ENCODE measurements around the gene OSBPL6. TPM values are rescaled to one million over a fixed set of nuclear protein-coding genes. Genes with fewer than 3 reads are reported as not detected.

Gene OSBPL6
- total and polyA plus RNA-seq, 10 of the 15 experiments (the other 5 are each of a cell fraction or from before 2014, with no cell fraction given), result 0.01 to 0.08 (median 0.03) TPM; not detected in 5

GRCh38 chr2:178315078-178315477 lies 120.8 kb downstream of the OSBPL6 start:
- ChIA-PET RAD21 (ENCODE audit: unreplicated experiment) (no interaction called here), SMC1A (ENCODE audit: uncharacterized antibody, unreplicated experiment) (interaction anchor here (1.5 kb wide), 1 partner anchor 9 kb away, joined by 3 read pairs; no protein-coding TSS in a partner anchor), POLR2A (no interaction called here), CTCF (interaction anchor here (1.1 to 1.2 kb wide), 2 partner anchors 10 to 80 kb away, joined by 3 read pairs; no protein-coding TSS in a partner anchor)
- Histone ChIP-seq H3K4me1 (ENCODE audit: control insufficient read depth, insufficient read depth, low read length) (no peaks in the 10 kb centered on the region), H2AFZ (ENCODE audit: control insufficient read depth, low read depth, low read length) (no peak overlapping the region), H3K79me2 (ENCODE audit: control insufficient read depth, insufficient read depth, low read length) (no peaks in the 10 kb centered on the region), H3K27me3 (replicated peaks in 1 of 2; ENCODE audit: control insufficient read depth in 2 of 2, insufficient read depth in 2 of 2, low read length in 1 of 2) (no peaks in the 10 kb centered on the region; a peak in 2 of 4 replicates), H3K4me2 (ENCODE audit: control insufficient read depth, insufficient read depth) (no peak overlapping the region), H3K36me3 (ENCODE audit: control insufficient read depth in 2 of 2, insufficient read depth in 2 of 2, low read length in 1 of 2) (no peaks in the 10 kb centered on the region), H3K4me3 (no peak overlapping the region), H3K9ac (ENCODE audit: control insufficient read depth, insufficient read depth, low read length) (no peak overlapping the region), H3K27ac (ENCODE audit: control insufficient read depth, insufficient read depth) (no peak overlapping the region), H4K20me1 (ENCODE audit: control insufficient read depth, insufficient read depth) (no peaks in the 10 kb centered on the region), H3K9me3 (replicated peaks; ENCODE audit: control insufficient read depth, insufficient read depth, low read length) (no peaks in the 10 kb centered on the region)
- FAIRE-seq (no peak), ATAC-seq (no peak), DNase-seq (ENCODE audit: low read depth, low spot score) (no peak)
- no TSS peak for BruUV-seq (replicated peaks)
- TF ChIP-seq POLR2AphosphoS2 (IDR thresholded peaks at IDR 0.05; ENCODE audit: low read depth, low read length) (no peak), ESRRA (IDR thresholded peaks at IDR 0.05; ENCODE audit: low read length) (no peak), SUZ12 (IDR thresholded peaks at IDR 0.05; ENCODE audit: unreplicated experiment) (no peak), E4F1 (IDR thresholded peaks at IDR 0.05; ENCODE audit: borderline replicate concordance, partially characterized antibody) (no peak)
- in situ Hi-C loops (cut with MboI) (no loop called here), intact Hi-C loops (cut with micrococcal nuclease; ENCODE audit: unreplicated experiment) (no loop called here)
- 60% methylated on average over 4 of the region's 4 CpGs for WGBS (ENCODE audit: insufficient coverage, insufficient replicate concordance, low lambda C conversion rate, missing lambda C conversion rate)

- Histone ChIP-seq H3K36me3 (ENCODE audit: control insufficient read depth in 2 of 2, insufficient read depth in 2 of 2, low read length in 1 of 2) (no peaks in the 10 kb centered on the region), H3K4me1 (ENCODE audit: control insufficient read depth, insufficient read depth, low read length) (no peaks in the 10 kb centered on the region), H3K27me3 (replicated peaks in 1 of 2; ENCODE audit: control insufficient read depth in 2 of 2, insufficient read depth in 2 of 2, low read length in 1 of 2) (no peaks in the 10 kb centered on the region; a peak in 2 of 4 replicates), H4K20me1 (ENCODE audit: control insufficient read depth, insufficient read depth) (no peaks in the 10 kb centered on the region), H3K4me3 (no peak overlapping the region), H3K27ac (ENCODE audit: control insufficient read depth, insufficient read depth) (no peak overlapping the region), H3K9me3 (replicated peaks; ENCODE audit: control insufficient read depth, insufficient read depth, low read length) (no peaks in the 10 kb centered on the region), H3K9ac (ENCODE audit: control insufficient read depth, insufficient read depth, low read length) (no peak overlapping the region), H2AFZ (ENCODE audit: control insufficient read depth, low read depth, low read length) (no peak overlapping the region), H3K79me2 (ENCODE audit: control insufficient read depth, insufficient read depth, low read length) (no peaks in the 10 kb centered on the region), H3K4me2 (ENCODE audit: control insufficient read depth, insufficient read depth) (no peak overlapping the region)
- intact Hi-C loops (cut with micrococcal nuclease; ENCODE audit: unreplicated experiment) (no loop called here), in situ Hi-C loops (cut with MboI) (no loop called here)
- 0% methylated on average over 3 of the region's 3 CpGs for WGBS (ENCODE audit: insufficient coverage, insufficient replicate concordance, low lambda C conversion rate, missing lambda C conversion rate)
- CTCF ChIA-PET, result interaction anchor here (1.2 kb wide), 1 partner anchor 11 kb away, joined by 3 read pairs; no protein-coding TSS in a partner anchor
- DNase-seq (ENCODE audit: low read depth, low spot score) (no peak), ATAC-seq (no peak), FAIRE-seq (no peak)
- SMC1A ChIA-PET (ENCODE audit: uncharacterized antibody, unreplicated experiment), result no interaction called here
- BruUV-seq (replicated peaks), result no TSS peak
- no peak for TF ChIP-seq TAF1 (IDR thresholded peaks at IDR 0.05; ENCODE audit: borderline replicate concordance, low read depth, low read length)
- POLR2A ChIA-PET, result no interaction called here
- RAD21 ChIA-PET (ENCODE audit: unreplicated experiment), result no interaction called here
These were observed 121.2 kb downstream of the OSBPL6 start for GRCh38 chr2:178315488-178315948.
